Measurements from ENCODE around the gene MEG3.
"Not testable (repeated sequence)": the region's sequence is repeated elsewhere in the genome, so short reads cannot be mapped to it uniquely, and the experiment has no call there.

MEG3 gene

GRCh38 chr14:100789460-100790417, 36.2 kb upstream of the MEG3 start:
- no peak for DNase-seq

- no peak for DNase-seq
Observed at GRCh38 chr14:100790502-100791347, 35.2 kb upstream of the MEG3 start.

- no peak for DNase-seq
Observed at GRCh38 chr14:100791348-100791735, 34.6 kb upstream of the MEG3 start.

- DNase-seq = no peak
Observed at GRCh38 chr14:100791995-100792394, 33.9 kb upstream of the MEG3 start.

GRCh38 chr14:100796946-100797345, 29.0 kb upstream of the MEG3 start:
- no peak for DNase-seq

GRCh38 chr14:100800041-100800440, 25.9 kb upstream of the MEG3 start:
- no peak for DNase-seq

GRCh38 chr14:100801433-100801832, 24.5 kb upstream of the MEG3 start:
- not testable (repeated sequence) for DNase-seq

GRCh38 chr14:100802179-100802578, 23.7 kb upstream of the MEG3 start:
- no peak for DNase-seq

GRCh38 chr14:100802766-100803165, 23.2 kb upstream of the MEG3 start:
- DNase-seq = no peak

GRCh38 chr14:100803226-100803625, 22.7 kb upstream of the MEG3 start:
- DNase-seq = no peak

GRCh38 chr14:100803676-100804075, 22.2 kb upstream of the MEG3 start:
- DNase-seq = no peak

- no peak for DNase-seq
Observed at GRCh38 chr14:100804138-100804537, 21.8 kb upstream of the MEG3 start.

GRCh38 chr14:100804558-100805309, 21.2 kb upstream of the MEG3 start:
- no peak for DNase-seq

- no peak for DNase-seq
Observed at GRCh38 chr14:100806386-100806785, 19.5 kb upstream of the MEG3 start.

GRCh38 chr14:100807496-100807895, 18.4 kb upstream of the MEG3 start:
- DNase-seq = no peak

GRCh38 chr14:100807979-100808734, 17.8 kb upstream of the MEG3 start:
- no peak for DNase-seq

- DNase-seq = no peak
Observed at GRCh38 chr14:100810435-100810834, 15.5 kb upstream of the MEG3 start.

GRCh38 chr14:100810861-100811461, 15.0 kb upstream of the MEG3 start:
- no peak for DNase-seq

- no peak for DNase-seq
Observed at GRCh38 chr14:100813291-100813690, 12.6 kb upstream of the MEG3 start.

GRCh38 chr14:100815478-100816285, 10.2 kb upstream of the MEG3 start:
- DNase-seq = no peak

All from T-helper 9 cell (primary cell).